RPMI8226 (cell line): ENCODE measurements around the gene DUSP8.

Experiments
- DNase-seq: peaks from one replicate; pipeline ENCODE4 v3.0.0-alpha.2; 2015

The DUSP8 gene

GRCh38 chr11:1532014-1532586 lies 40.0 kb downstream of the DUSP8 start:
- DNase-seq, result no peak

DNA sequence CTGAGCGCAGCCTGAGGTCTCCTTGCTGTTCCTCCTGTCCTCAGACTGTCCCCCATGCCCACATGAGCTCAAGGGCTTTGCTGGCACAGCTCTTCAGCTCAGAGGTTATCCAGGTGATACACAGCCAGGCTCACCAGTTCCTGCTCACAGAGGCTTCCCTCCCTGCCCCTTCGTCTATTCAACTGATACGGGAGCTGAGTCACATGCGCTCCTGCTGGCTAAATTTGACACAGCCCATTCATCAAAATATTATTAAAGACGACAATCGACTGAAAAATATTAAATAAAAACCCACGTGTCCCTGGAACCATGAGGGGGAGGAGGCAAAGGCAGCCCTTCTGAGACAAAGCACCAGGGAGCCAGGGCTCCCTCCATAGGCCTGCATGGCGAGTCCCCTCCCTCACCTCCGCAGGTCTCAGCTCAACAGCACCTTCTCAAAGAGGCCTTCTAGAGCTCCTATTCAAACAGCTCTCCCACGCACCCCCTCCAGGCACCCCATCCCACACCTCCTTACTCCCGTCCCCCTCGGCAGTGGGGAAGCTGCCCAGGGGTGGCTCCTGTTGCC lies 40.5 kb downstream of the DUSP8 start:
- no peak for DNase-seq

DNA sequence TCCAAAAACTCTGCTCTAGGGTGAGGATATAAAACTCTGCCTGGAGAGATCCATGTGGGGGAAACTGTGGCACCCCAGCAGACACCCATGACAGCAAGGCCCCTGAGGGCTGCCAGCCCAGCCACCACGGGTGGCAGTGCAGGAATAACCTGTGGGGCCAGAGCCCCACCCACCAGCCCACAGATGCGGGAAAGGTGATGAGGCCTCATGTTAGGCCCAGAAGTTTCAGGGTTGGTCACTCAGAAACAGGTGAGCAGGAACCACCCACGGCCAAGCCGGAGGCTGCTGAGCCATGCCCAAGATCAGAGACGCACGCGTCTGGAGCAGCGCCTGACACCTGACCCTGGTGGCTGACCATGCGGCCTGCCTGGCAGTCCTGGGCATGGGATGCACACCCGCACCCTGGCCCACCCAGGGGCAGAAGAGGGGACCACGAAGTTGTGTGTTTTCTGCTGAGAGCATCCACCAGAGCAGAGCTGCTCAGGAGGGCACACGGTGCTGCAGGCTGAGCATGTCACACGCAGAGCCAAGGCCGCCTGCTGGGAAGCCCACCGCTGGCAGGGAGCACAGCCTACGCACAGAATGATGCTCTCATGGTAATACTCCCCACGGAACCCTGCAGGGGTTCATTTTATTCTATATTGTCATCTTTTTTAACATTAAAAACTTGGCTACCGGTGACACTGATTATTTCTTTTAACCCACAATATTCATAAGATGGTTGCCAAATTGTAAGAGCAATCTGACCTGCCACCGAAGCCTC lies 41.2 kb downstream of the DUSP8 start:
- DNase-seq, result no peak

GRCh38 chr11:1529774-1530173 lies 42.3 kb downstream of the DUSP8 start:
- no peak for DNase-seq

- DNase-seq, result no peak
Measured at GRCh38 chr11:1529286-1529685, 42.8 kb downstream of the DUSP8 start.

DNA sequence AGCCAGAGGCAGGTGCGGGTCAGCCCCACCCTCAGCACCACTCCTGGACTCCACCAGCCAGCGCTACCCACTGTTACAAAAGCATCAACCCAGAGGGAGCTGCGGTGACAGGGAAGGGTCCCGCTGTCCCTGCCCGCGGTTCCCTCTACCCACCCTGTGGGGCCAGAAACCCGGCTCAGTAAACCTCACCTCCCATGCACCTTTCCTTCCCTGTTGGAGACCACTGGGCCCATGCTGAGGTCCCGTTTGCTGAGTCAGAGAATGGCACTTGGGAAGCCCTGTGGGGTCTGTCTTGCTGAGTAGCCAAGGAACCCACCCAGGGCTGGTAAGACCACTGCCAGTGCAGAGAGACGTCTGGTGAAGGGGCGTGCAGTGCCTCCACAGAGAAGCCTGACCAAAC lies 43.4 kb downstream of the DUSP8 start:
- no peak for DNase-seq

GRCh38 chr11:1526785-1527184 lies 45.3 kb downstream of the DUSP8 start:
- DNase-seq, result no peak

- peak; percentile 51 for DNase-seq
Measured at GRCh38 chr11:1523779-1524178, 48.3 kb downstream of the DUSP8 start.

GRCh38 chr11:1523077-1523476 lies 49.0 kb downstream of the DUSP8 start:
- DNase-seq, result no peak

- DNase-seq, result no peak
Measured at GRCh38 chr11:1522081-1522424, 50.0 kb downstream of the DUSP8 start.

- DNase-seq, result no peak
Measured at GRCh38 chr11:1521382-1522080, 50.5 kb downstream of the DUSP8 start.

GRCh38 chr11:1520663-1521267 lies 51.3 kb downstream of the DUSP8 start:
- DNase-seq, result no peak

DNA sequence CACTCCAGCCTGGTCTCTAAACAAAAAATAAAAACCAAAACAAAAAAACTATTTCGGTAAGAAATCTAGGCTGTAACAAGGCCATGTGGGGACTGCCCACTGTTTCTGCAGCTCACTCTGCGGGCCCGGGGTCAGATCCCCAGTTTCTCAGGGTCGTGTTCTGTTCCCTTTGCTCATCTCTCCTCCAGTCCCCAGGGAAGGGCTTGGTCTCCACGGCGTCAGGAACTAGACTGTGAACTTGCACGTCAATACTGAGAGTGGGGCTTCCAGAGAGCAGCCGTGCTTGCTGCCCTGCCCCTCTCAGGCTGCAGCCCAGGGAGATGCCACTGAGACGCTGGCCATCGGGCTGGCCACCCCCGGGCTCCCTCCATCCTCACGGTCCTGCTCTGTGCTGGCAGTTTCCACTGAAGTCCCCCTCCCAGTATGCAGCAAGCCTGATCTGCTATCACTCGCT lies 51.8 kb downstream of the DUSP8 start:
- no peak for DNase-seq

DNA sequence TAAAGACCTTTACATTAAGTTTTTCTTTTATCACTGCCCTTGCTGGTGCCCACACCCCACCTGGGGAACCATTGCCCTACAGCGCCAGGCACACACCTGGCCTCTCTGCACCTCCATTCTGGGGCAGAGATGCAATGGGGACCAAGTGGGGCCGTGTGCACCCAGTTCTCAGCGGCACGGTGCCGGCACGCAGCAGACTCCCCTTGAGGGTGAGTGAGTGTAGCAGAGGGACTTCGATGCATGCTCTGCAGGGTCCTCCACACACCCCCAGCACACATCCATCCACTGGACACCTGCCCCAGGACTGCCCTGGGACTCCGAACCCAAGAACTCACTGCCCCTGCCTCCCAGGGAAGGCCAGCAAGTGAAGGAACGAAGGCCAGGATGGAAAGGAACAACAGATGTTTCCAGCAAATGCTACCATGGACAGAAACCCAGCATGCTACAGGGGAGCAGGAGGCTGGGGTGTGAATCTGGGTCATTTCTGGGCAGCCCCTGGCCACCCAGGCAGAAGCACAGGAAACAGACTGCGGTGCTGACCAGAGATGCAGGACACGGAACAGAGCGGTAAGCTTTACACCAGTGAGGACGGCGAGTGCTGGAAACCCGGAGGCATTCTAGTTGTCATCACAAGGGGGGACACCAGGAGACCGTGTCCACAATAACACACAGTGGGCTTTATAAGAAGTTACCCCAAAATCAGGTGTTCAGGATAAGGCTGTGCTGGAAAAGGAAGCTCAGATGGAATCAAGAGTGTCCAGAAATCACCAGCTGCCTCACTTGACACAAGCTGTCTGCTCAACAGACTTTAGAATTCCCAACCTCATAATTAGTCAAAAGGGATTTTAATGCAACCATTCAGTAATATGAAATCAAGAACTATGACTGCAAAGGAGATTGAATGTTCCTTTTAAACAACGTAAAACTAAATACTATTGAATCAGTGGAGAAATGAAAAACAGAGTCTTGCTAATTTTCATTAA lies 52.8 kb downstream of the DUSP8 start:
- DNase-seq, result no peak

GRCh38 chr11:1518301-1518700 lies 53.8 kb downstream of the DUSP8 start:
- DNase-seq, result no peak

DNA sequence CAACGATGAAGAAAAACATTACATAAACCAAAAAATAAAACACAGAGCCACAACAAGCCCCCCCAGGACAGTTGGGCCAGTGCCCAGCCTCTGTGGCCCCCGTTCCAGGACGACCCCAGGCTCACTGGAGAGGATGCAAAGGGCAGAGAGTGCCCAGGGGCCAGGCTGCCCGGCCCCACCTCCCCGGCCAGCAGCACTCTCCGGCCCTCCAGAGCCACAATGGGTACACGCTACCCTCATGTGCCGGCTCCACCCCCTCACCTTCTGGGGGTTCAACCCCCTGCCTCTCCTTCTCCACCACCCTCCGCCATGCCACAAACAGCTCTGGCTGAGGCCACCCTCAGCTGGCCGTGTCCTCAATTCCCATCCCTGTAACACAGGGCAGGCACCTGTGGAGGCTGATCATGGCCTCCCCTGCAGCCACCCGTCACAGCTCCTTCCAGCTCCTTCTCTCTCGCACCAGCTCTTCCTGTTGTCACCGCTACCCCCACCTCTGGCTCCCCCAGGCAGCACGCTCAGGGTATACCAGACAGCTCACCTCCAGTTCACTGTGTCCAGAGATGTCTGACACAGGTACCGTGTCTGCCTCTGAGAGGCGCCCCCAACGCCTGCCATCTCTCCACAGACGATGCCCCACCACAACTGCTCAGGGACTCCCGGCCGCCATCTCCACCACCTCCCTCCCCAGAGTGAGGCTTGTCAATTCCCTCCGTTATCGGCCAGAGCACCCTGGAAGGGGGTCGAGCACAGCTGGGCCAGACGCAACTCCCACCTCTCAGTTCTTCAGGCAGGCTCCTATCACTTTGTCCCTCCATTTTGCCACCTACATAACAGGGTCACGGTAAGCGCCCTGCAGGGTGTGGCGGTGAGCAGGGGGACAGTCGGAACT lies 54.7 kb downstream of the DUSP8 start:
- no peak for DNase-seq

- DNase-seq, result no peak
Measured at GRCh38 chr11:1516273-1517067, 55.6 kb downstream of the DUSP8 start.

DNA sequence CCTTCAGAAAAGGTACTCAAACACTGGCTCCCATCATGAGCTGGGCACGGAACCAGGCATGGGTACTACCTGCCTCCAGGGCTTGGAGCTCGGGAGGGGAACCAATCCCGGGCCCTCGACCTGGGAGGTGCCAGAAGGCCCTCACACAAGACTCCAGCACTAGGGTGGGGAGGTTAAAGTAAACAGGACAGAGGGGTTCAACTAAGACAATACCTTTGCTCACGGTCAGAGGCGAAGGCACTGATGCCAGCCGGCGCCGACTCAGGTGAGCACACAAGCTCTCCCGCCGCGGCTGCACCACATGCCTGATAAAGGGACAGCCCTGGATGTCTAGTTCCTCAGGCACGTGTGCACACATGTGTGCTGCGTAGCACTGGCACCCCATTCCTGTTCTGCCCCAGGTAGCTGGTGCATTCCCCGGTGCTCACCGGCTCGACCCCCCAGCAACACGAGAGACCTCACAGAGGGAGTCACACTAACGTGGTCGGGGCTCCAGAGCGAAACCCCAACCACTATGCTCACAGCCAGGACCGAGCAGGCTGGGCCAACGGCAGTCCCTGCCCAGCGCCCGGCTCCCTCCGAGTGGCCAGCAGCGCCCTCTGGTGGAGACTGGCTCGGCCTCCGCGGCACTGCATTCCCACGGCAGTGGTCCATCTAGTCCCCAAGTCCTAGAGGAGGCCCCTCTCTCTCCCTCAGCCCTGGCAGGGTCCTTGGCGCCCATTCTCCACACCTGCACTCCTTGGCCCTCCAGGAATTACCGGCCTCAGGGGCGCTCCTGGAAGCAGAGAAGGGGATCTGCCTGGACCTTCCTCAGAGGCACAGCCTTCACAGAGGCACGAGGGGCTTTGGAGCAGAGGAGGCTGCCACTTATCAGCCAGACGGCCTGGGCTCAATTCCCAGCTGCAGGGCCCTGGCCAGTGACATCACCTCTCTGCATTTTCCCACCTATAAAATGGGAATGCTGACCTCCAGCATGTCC lies 56.7 kb downstream of the DUSP8 start:
- peak; percentile 49 for DNase-seq
